Esophagus muscularis mucosa (tissue), 4 donors: Measurements from ENCODE around the gene GET4. TPM values are rescaled to one million over a fixed set of nuclear protein-coding genes. Genes with fewer than 3 reads are reported as not detected.

Source experiments
- DNase-seq: peaks from one replicate; pipeline ENCODE4 v3.0.0-alpha.2; 2017; ENCODE audit errors: extremely low spot score
- H3K27ac ChIP-seq, 4 donors: fragments of 200-600 bp; sonication (generic); replicated peaks in 1 of 4; 1 replicate in 3 of 4; 2 replicates in 1 of 4; pipeline ENCODE4 v1.5.1; 2016 to 2019; ENCODE audit warnings: mild to moderate bottlenecking in 1 of 4
- H3K27me3 ChIP-seq, 4 donors: fragments of 200-600 bp; sonication (generic); one replicate each; pipeline versions ENCODE4 v1.5.1 to v1.6.0; 2016 to 2019
- H3K36me3 ChIP-seq, 4 donors: fragments of 200-600 bp; sonication (generic); one replicate each; pipeline ENCODE4 v1.5.1; 2016 to 2019
- H3K4me1 ChIP-seq, 4 donors: fragments of 200-600 bp; sonication (generic); one replicate each; pipeline ENCODE4 v1.5.1; 2016 to 2019
- H3K4me3 ChIP-seq, 4 donors: fragments of 200-600 bp; sonication (generic); 1 replicate in 2 of 4; 2 replicates in 2 of 4; pipeline ENCODE4 v1.5.1; 2016 to 2019; ENCODE audit warnings: mild to moderate bottlenecking in 4 of 4, moderate library complexity in 1 of 4
- H3K9me3 ChIP-seq, 4 donors: fragments of 200-600 bp; sonication (generic); 1 replicate in 3 of 4; 2 replicates in 1 of 4; pipeline ENCODE4 v1.5.1; 2016 to 2019
- EP300 ChIP-seq: sonication (generic); formaldehyde crosslinking; IDR thresholded peaks from one replicate; pipeline ENCODE4 v1.6.1; 2017; ENCODE audit warnings: antibody characterized with exemption
- POLR2A ChIP-seq: fragments of 450-650 bp; IDR thresholded peaks from one replicate; pipeline ENCODE4 v1.6.1; 2017; ENCODE audit warnings: antibody characterized with exemption, moderate library complexity, mild to moderate bottlenecking, low read depth
- POLR2AphosphoS5 ChIP-seq, 2 donors: sonication (generic); formaldehyde crosslinking; IDR thresholded peaks; one replicate each; pipeline ENCODE4 v1.6.1; 2017; ENCODE audit warnings: antibody characterized with exemption in 2 of 2
- WGBS: methylation state at CpG from one replicate; pipeline ENCODE4 v1.1.5; 2018; 5-methylcytosine and 5-hydroxymethylcytosine counted together
- intact Hi-C: fragments of 100-400 bp; cut with DNase I; formaldehyde crosslinking; loops from one replicate; pipeline ENCODE4 v1.15.1; 2023
- total RNA-seq, 4 donors: library from RNA; depleted of rRNA; stranded (reverse); fragments of >200 nt; gene quantifications; one replicate each; pipeline versions ENCODE4 v1.1.0 to v1.2.1, GENCODE V29; 2016
- TF ChIP-seq, protein P1 (sequence below), 3 experiments: fragments of 200-600 bp in 2 of 3; fragments of 450-650 bp in 1 of 3; sonication (generic) in 2 of 3; IDR thresholded peaks; one replicate each; pipeline ENCODE4 v1.5.1; 2017 to 2019; ENCODE audit warnings: antibody characterized with exemption in 3 of 3, mild to moderate bottlenecking in 2 of 3, moderate library complexity in 1 of 3

The GET4 gene
- total RNA-seq, 4 donors from 2014 or later = 24.7 to 41.3 (median 35.2) TPM

DNA sequence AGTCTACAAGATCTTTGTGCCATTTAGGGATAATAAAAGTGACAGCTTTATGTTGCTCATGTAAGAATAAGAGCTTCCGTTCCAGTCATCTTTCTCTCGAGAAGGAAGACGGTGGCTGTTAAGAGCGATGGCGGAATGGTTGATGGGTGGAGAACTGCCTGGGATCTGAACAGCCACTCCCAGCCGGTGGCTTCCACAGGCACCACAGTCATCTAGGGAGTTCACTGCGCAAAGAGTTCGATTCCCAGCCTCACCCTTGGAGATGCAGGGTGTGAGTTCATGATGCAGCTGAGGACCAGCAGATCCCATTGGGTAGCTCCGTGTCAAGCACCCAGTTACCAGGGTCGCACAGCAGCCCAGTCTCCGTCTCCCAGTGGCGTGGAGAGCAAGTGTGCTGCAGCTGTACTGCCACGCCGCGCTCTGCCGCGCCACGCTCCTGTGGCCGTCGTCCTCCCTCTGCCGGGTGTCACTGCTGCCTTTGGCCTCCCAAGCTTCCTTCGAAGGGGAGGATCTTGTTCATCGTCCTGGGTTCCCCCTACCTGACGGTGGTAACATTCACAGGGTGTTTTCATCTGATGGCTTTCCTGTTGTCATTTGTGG lies 36.3 kb upstream of the GET4 start:
- DNase-seq = no peak
- no peak overlapping the region for H3K4me3 ChIP-seq
- no peaks in the 10 kb centered on the region for H3K27me3 ChIP-seq
- no peak for TF ChIP-seq POLR2AphosphoS5 (IDR thresholded peaks at IDR 0.05)
- no peak for TF ChIP-seq POLR2A
- TF ChIP-seq, protein P1, sequence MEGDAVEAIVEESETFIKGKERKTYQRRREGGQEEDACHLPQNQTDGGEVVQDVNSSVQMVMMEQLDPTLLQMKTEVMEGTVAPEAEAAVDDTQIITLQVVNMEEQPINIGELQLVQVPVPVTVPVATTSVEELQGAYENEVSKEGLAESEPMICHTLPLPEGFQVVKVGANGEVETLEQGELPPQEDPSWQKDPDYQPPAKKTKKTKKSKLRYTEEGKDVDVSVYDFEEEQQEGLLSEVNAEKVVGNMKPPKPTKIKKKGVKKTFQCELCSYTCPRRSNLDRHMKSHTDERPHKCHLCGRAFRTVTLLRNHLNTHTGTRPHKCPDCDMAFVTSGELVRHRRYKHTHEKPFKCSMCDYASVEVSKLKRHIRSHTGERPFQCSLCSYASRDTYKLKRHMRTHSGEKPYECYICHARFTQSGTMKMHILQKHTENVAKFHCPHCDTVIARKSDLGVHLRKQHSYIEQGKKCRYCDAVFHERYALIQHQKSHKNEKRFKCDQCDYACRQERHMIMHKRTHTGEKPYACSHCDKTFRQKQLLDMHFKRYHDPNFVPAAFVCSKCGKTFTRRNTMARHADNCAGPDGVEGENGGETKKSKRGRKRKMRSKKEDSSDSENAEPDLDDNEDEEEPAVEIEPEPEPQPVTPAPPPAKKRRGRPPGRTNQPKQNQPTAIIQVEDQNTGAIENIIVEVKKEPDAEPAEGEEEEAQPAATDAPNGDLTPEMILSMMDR (IDR thresholded peaks at IDR 0.05) = no peak
- no peak for TF ChIP-seq EP300
- 86% methylated on average over 22 of the region's 24 CpGs for WGBS
- H3K4me1 ChIP-seq = peaks cover 58 to 90% (median 77%) of the 10 kb centered on the region in 4 donors
- peak overlapping the region; percentile 50 to 92 (median 90) for H3K27ac ChIP-seq
- intact Hi-C loops = no loop called here
- H3K9me3 ChIP-seq = no peaks in the 10 kb centered on the region
- H3K36me3 ChIP-seq = peaks cover 25 to 64% (median 49%) of the 10 kb centered on the region in 4 donors

DNA sequence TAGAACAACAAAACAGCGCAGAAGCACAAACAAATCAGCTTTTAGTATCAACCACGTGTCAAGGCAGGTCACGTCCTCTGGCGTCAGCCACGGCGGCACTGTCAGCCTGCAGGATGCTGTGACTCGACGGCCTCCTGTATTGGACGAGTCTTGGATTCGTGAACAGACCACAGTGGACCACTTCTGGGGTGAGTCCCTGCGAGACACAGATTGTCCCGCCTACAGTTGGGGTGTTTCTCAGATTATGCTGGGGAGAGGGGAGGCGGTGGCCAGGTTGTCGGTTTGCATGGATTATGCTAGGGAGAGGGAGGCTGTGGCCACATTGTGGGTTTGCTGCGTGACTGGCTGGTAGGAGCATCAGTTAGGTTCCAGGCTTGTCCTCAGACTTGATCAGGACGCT lies 34.4 kb upstream of the GET4 start:
- intact Hi-C loops = no loop called here

DNA sequence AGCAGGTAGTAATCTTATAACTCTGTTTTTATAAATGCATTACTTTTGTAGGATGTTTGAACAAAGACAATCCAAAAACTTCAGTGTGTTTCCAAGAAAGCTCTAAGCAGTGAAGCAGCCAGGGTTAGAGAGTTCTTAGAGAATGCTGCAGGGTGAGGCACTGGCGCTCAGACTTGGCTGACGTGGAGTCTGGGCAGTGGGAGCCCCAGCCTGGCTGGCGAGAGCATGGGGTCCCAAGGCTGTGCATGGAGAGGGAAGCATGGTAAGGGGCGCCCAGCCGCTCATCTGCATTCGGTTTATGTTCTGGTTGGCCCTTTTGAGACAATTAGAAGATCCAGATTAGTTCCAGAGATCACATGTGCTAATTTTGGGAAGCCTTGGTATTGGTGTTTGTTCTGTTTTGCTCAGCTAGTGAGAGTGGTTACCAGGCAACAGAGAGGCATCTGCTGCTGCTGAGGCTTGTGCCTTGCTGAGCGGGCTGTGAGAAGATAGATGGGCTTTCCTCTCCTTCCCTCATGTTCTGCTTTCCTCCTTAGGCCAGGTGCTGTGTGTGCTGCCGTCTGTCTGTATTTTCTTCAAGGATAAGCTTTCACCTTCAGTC lies 33.8 kb upstream of the GET4 start:
- intact Hi-C loops = no loop called here
- peak overlapping the region; percentile 84 to 92 (median 88) for H3K27ac ChIP-seq
- H3K4me3 ChIP-seq = peak overlapping the region in 2 of 4 donors; percentile 9 to 16
- H3K4me1 ChIP-seq = peaks cover 34 to 71% (median 60%) of the 10 kb centered on the region in 4 donors
- 54% methylated on average over 8 of the region's 8 CpGs for WGBS
- H3K9me3 ChIP-seq = no peaks in the 10 kb centered on the region
- no peaks in the 10 kb centered on the region for H3K27me3 ChIP-seq
- peak; percentile 66 to 70 for TF ChIP-seq POLR2AphosphoS5 (IDR thresholded peaks at IDR 0.05)
- TF ChIP-seq, protein P1 (IDR thresholded peaks at IDR 0.05) = no peak
- DNase-seq = no peak
- H3K36me3 ChIP-seq = peaks cover 25 to 77% (median 58%) of the 10 kb centered on the region in 4 donors

More for the DNA sequence above, 34.4 kb upstream of the GET4 start:
- WGBS = 67% methylated on average over 13 of the region's 16 CpGs
- peaks cover 25 to 77% (median 58%) of the 10 kb centered on the region in 4 donors for H3K36me3 ChIP-seq
- H3K4me3 ChIP-seq = no peak overlapping the region
- no peaks in the 10 kb centered on the region for H3K9me3 ChIP-seq
- TF ChIP-seq POLR2A (no peak), POLR2AphosphoS5 (IDR thresholded peaks at IDR 0.05) (peak in 1 of 2 donors; percentile 18)
- no peak for DNase-seq
- peak overlapping the region; percentile 84 to 92 (median 88) for H3K27ac ChIP-seq
- H3K27me3 ChIP-seq = no peaks in the 10 kb centered on the region
- H3K4me1 ChIP-seq = peaks cover 40 to 77% (median 65%) of the 10 kb centered on the region in 4 donors

DNA sequence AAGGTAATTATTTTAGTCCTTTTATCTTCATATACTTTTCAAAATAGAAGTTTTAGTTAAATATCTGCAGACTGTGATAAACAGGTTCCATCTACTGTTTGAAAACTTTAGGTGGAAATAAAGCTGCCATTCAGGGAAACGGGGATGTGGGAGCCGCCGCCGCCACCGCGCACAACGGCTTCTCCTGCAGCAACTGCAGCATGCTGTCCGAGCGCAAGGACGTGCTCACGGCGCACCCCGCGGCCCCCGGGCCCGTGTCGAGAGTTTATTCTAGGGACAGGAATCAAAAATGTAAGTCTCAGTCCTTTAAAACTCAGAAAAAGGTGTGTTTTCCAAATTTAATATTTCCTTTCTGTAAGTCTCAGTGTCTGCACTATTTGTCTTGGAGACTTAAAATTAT lies 33.1 kb upstream of the GET4 start:
- peaks cover 25 to 80% (median 59%) of the 10 kb centered on the region in 4 donors for H3K36me3 ChIP-seq
- TF ChIP-seq, protein P1 (IDR thresholded peaks at IDR 0.05) = no peak
- no peak for TF ChIP-seq EP300
- TF ChIP-seq POLR2AphosphoS5 (IDR thresholded peaks at IDR 0.05) = no peak
- TF ChIP-seq POLR2A = no peak
- intact Hi-C loops = no loop called here
- H3K4me3 ChIP-seq = no peak overlapping the region
- WGBS = 89% methylated on average over 17 of the region's 17 CpGs
- H3K9me3 ChIP-seq = no peaks in the 10 kb centered on the region
- H3K27ac ChIP-seq = peak overlapping the region; percentile 84 to 92 (median 88)
- no peak for DNase-seq
- H3K4me1 ChIP-seq = peaks cover 27 to 64% (median 53%) of the 10 kb centered on the region in 4 donors
- H3K27me3 ChIP-seq = no peaks in the 10 kb centered on the region

DNA sequence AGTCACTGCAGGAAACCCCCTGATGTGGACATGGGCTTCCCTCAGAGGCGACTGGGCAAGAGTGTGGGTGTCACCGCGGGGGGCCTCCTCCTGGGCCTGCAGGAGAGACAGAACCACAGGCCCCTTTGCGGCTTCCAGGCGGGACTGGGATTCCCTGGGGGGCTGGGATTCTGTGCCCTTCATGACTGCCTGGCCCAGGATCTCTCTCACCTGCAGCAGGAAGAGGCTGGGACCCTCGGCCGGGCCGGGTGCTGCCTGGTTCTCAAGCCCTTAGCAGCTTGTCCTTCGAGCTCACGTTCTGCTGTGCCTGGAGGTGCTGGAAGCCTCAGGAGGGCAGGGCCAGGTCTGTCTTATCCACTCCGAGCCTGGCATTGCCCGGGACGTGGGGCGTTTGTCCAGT lies 32.3 kb upstream of the GET4 start:
- Histone ChIP-seq H3K4me3 (no peak overlapping the region), H3K27me3 (no peaks in the 10 kb centered on the region), H3K9me3 (no peaks in the 10 kb centered on the region), H3K36me3 (peaks cover 25 to 78% (median 58%) of the 10 kb centered on the region in 4 donors), H3K27ac (peak overlapping the region; percentile 84 to 92 (median 88)), H3K4me1 (peaks cover 19 to 56% (median 44%) of the 10 kb centered on the region in 4 donors)
- WGBS = 93% methylated on average over 4 of the region's 14 CpGs
- TF ChIP-seq EP300 (no peak), POLR2AphosphoS5 (IDR thresholded peaks at IDR 0.05) (no peak), POLR2A (no peak)
- TF ChIP-seq, protein P1 (IDR thresholded peaks at IDR 0.05) = no peak
- no peak for DNase-seq
- intact Hi-C loops = no loop called here
